Spleen (tissue), 11 donors: ENCODE measurements around the gene PAX2. TPM values are rescaled to one million over a fixed set of nuclear protein-coding genes. Genes with fewer than 3 reads are reported as not detected.
A peak's percentile ranks its signal among the peaks of the same experiment; 100 is the strongest.

Source experiments
- DNase-seq: peaks from one replicate; pipeline ENCODE4 v3.0.0-alpha.2; 2020
- H3K27ac ChIP-seq, 8 donors: fragments of 200-600 bp; sonication (generic) in 7 of 8; 1 replicate in 4 of 8; 2 replicates in 4 of 8; pipeline versions ENCODE4 v1.5.0 to v1.8.0; 2016 to 2021; ENCODE audit warnings: inconsistent platforms in 4 of 8, mild to moderate bottlenecking in 4 of 8, moderate library complexity in 1 of 8
- H3K27me3 ChIP-seq, 7 donors: fragments of 200-600 bp; sonication (generic) in 6 of 7; replicated peaks in 1 of 7; 1 replicate in 4 of 7; 2 replicates in 3 of 7; pipeline versions ENCODE4 v1.5.0 to v1.8.0; 2016 to 2021; ENCODE audit warnings: inconsistent platforms in 3 of 7, mild to moderate bottlenecking in 1 of 7
- H3K36me3 ChIP-seq, 6 donors: fragments of 200-600 bp; sonication (generic) in 5 of 6; 1 replicate in 4 of 6; 2 replicates in 2 of 6; pipeline versions ENCODE4 v1.5.0 to v1.8.0; 2016 to 2021; ENCODE audit warnings: inconsistent platforms in 2 of 6
- H3K4me1 ChIP-seq, 6 donors: fragments of 200-600 bp; sonication (generic) in 5 of 6; 1 replicate in 3 of 6; 2 replicates in 3 of 6; pipeline versions ENCODE4 v1.5.0 to v1.8.0; 2016 to 2021; ENCODE audit warnings: inconsistent platforms in 3 of 6
- H3K4me3 ChIP-seq, 8 donors: fragments of 200-600 bp; sonication (generic) in 7 of 8; 1 replicate in 4 of 8; 2 replicates in 4 of 8; pipeline versions ENCODE4 v1.5.0 to v1.8.0; 2016 to 2021; ENCODE audit warnings: inconsistent platforms in 4 of 8, mild to moderate bottlenecking in 4 of 8, moderate library complexity in 2 of 8
- H3K9me3 ChIP-seq, 8 donors: fragments of 200-600 bp; sonication (generic) in 7 of 8; 1 replicate in 4 of 8; 2 replicates in 4 of 8; pipeline versions ENCODE4 v1.5.0 to v1.8.0; 2016 to 2021; ENCODE audit warnings: inconsistent platforms in 4 of 8
- CTCF ChIP-seq, 11 experiments: fragments of 200-600 bp in 7 of 11; fragments of 450-650 bp in 4 of 11; sonication (generic) in 4 of 11; IDR thresholded peaks in 8 of 11; conservative IDR thresholded peaks in 3 of 11; 1 replicate in 7 of 11; 2 replicates in 4 of 11; pipeline versions ENCODE4 v1.4.0 to v1.8.0; 2016 to 2021; ENCODE audit warnings: antibody characterized with exemption in 11 of 11, inconsistent platforms in 4 of 11, mild to moderate bottlenecking in 1 of 11
- POLR2A ChIP-seq, 3 donors: fragments of 450-650 bp; IDR thresholded peaks; one replicate each; pipeline ENCODE4 v1.5.1; 2017; ENCODE audit warnings: antibody characterized with exemption in 3 of 3, mild to moderate bottlenecking in 1 of 3
- POLR2AphosphoS5 ChIP-seq, 3 donors: sonication (generic); formaldehyde crosslinking; IDR thresholded peaks; one replicate each; pipeline ENCODE4 v1.5.1; 2017; ENCODE audit warnings: antibody characterized with exemption in 3 of 3
- WGBS, 5 donors: extraction: QIAGEN DNeasy Blood & Tissue Kit in 3 of 5; methylation state at CpG; one replicate each; pipeline versions ENCODE4 v1.1.5 to v1.1.7; 2013 to 2018; 5-methylcytosine and 5-hydroxymethylcytosine counted together
- intact Hi-C: fragments of 100-400 bp; cut with DNase I; formaldehyde crosslinking; loops from one replicate; pipeline ENCODE4 v1.15.0; 2023; ENCODE audit warnings: low total_unique reads
- polyA plus RNA-seq, 3 donors: library from polyadenylated mRNA; stranded (reverse); fragments of 200-250 nt; gene quantifications; one replicate each; pipeline ENCODE4 v1.2.1, GENCODE V29; 2013
- total RNA-seq, 7 donors: library from RNA; depleted of rRNA in 3 of 7; stranded (reverse); fragments of >200 nt in 3 of 7; fragmentation: NEBNext Ultra II Directional in 4 of 7; extraction: Animal tissue kit (Norgen Biotek cat#: 25700) in 4 of 7; gene quantifications; one replicate each; pipeline versions ENCODE4 v1.1.0 to v1.2.1, GENCODE V29; 2016 to 2021
- donor health status: healthy with polysubstance abuse.
- donor health status: DM: no; HTN: no; CAD: no; lungs with moderate emphysema.
- donor health status: DM: no; HTN: no; CAD: no.
- donor health status: Bipolar disorder and iron deficiency.
- donor health status: healthy.
- donor health status: DM: no; HTN: no; CAD: no.
- donor health status: DM: yes; HTN: yes; CAD: no.

The PAX2 gene
- total and polyA plus RNA-seq, 10 donors = not detected

DNA sequence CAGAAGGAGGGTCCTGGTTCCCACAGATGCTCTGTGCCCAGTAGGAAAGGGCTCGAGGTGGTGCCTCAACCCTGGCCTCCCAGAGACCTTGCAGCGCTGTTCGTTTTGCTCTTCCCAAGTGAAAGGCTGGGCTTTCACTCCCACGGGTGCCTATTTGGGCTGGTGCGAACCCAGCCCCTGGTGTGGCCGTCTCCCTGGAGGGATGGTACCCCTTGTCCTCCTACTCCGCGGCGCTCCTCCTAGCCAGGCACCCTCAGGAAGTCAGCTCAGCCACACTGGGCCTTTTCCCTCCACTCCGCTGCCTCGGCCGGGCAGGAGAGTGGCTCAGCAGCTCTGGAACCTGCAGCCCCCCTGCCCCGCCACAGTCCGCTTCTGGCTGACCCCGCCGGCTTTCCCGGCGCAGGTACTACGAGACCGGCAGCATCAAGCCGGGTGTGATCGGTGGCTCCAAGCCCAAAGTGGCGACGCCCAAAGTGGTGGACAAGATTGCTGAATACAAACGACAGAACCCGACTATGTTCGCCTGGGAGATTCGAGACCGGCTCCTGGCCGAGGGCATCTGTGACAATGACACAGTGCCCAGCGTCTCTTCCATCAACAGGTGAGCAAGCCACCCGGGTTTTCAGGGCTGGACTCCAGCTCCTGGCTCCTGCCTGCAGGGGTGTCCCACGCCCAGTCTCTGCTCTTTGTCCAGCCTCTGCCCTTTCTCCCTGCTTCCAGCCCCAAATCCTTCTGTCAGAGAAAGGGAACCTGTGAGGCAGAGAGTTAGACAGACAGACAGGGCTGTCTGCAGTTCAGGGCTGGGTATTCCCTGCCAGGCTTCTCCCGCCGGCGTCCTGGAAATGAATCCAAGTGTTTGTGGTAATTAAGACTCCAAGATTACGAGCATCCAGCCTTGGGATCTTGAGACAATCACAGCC is 5.2 kb downstream of the PAX2 start:
- TF ChIP-seq POLR2AphosphoS5 (IDR thresholded peaks at IDR 0.05) = no peak
- TF ChIP-seq CTCF (IDR thresholded peaks at IDR 0.05 in 8 of 11, conservative IDR thresholded peaks at IDR 0.05 in 3 of 11) = no peak
- TF ChIP-seq POLR2A (IDR thresholded peaks at IDR 0.05) = no peak
- H3K36me3 ChIP-seq = no peaks in the 10 kb centered on the region
- H3K27ac ChIP-seq = no peak overlapping the region
- H3K9me3 ChIP-seq = no peaks in the 10 kb centered on the region
- peaks cover 8 to 100% (median 88%) of the 10 kb centered on the region in 7 donors for H3K27me3 ChIP-seq
- H3K4me3 ChIP-seq = no peak overlapping the region
- DNase-seq = no peak
- 16 to 27% (median 22%) methylated on average over 22 to 37 of the region's 37 CpGs for WGBS, 5 donors
- intact Hi-C loops = no loop called here
- peaks cover 14 to 48% (median 36%) of the 10 kb centered on the region in 6 donors for H3K4me1 ChIP-seq

DNA sequence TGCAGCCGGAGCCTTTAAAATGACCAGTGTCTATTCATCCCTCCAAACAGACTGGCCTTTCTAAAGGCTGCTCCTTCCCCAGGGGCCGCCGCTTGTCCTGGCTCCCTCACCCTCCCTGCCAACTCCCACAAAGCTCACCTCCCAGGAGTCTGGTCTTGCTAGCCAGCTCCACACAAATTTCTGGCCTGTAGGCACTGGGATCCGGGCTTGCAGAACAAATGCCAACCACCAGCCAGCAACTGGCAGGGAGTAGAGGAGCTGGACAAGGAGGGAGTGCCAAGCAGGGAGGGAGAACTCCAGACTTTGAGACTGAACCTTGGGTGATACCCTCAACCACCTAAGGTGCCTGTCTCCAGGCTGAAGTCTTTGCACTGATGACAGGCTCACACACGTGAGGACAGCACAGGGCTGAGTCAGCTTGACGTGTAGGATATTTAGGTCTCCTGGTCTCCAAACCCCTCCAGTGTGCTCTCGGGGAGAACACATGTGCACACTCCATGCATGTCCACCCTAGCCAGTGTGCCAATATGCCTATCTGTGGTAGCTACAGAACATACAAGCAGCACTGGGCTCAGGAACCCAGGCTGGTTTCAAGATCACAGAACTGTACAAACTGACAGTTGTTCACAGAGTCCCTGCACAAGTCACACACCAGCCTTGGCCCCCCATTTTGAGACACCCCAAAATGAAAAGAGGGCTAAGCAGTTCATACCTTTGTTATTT is 6.0 kb downstream of the PAX2 start:
- Histone ChIP-seq H3K9me3 (no peaks in the 10 kb centered on the region), H3K4me1 (peaks cover 11 to 40% (median 28%) of the 10 kb centered on the region in 6 donors), H3K36me3 (no peaks in the 10 kb centered on the region), H3K27ac (no peak overlapping the region), H3K4me3 (no peak overlapping the region), H3K27me3 (peaks cover 5 to 100% (median 87%) of the 10 kb centered on the region in 7 donors)
- TF ChIP-seq POLR2A (IDR thresholded peaks at IDR 0.05) = no peak
- no peak for TF ChIP-seq POLR2AphosphoS5 (IDR thresholded peaks at IDR 0.05)
- intact Hi-C loops = no loop called here
- DNase-seq = no peak
- WGBS, 5 donors = 58 to 72% (median 62%) methylated on average over 7 of the region's 7 CpGs

- no peaks in the 10 kb centered on the region for H3K9me3 ChIP-seq
- H3K36me3 ChIP-seq = no peaks in the 10 kb centered on the region
- no peak for TF ChIP-seq POLR2AphosphoS5 (IDR thresholded peaks at IDR 0.05)
- TF ChIP-seq POLR2A (IDR thresholded peaks at IDR 0.05) = no peak
- no peak for TF ChIP-seq CTCF (IDR thresholded peaks at IDR 0.05 in 8 of 11, conservative IDR thresholded peaks at IDR 0.05 in 3 of 11)
- H3K27ac ChIP-seq = no peak overlapping the region
- no peak overlapping the region for H3K4me3 ChIP-seq
- no peaks in the 10 kb centered on the region for H3K4me1 ChIP-seq
- DNase-seq = no peak
- 82 to 100% (median 95%) methylated on average over 1 of the region's 1 CpG for WGBS, 5 donors
- intact Hi-C loops = no loop called here
- H3K27me3 ChIP-seq = peaks cover 0 to 100% (median 54%) of the 10 kb centered on the region in 7 donors
Observed at GRCh38 chr10:100755821-100756220, 10.4 kb downstream of the PAX2 start.

- peak; percentile 47 for DNase-seq
Observed at GRCh38 chr10:100759331-100759730, 13.9 kb downstream of the PAX2 start.

More at GRCh38 chr10:100759331-100759730, 13.9 kb downstream of the PAX2 start:
- Histone ChIP-seq H3K27ac (no peak overlapping the region), H3K9me3 (no peaks in the 10 kb centered on the region), H3K27me3 (peaks cover 0 to 92% (median 34%) of the 10 kb centered on the region in 7 donors), H3K4me1 (no peaks in the 10 kb centered on the region), H3K36me3 (no peaks in the 10 kb centered on the region), H3K4me3 (no peak overlapping the region)
- intact Hi-C loops = no loop called here
- TF ChIP-seq CTCF (IDR thresholded peaks at IDR 0.05 in 8 of 11, conservative IDR thresholded peaks at IDR 0.05 in 3 of 11) (no peak), POLR2A (IDR thresholded peaks at IDR 0.05) (no peak), POLR2AphosphoS5 (IDR thresholded peaks at IDR 0.05) (no peak)
- WGBS, 5 donors = 46 to 58% (median 54%) methylated on average over 4 of the region's 4 CpGs
